ENCODE data around the gene HAPLN2.

DNA sequence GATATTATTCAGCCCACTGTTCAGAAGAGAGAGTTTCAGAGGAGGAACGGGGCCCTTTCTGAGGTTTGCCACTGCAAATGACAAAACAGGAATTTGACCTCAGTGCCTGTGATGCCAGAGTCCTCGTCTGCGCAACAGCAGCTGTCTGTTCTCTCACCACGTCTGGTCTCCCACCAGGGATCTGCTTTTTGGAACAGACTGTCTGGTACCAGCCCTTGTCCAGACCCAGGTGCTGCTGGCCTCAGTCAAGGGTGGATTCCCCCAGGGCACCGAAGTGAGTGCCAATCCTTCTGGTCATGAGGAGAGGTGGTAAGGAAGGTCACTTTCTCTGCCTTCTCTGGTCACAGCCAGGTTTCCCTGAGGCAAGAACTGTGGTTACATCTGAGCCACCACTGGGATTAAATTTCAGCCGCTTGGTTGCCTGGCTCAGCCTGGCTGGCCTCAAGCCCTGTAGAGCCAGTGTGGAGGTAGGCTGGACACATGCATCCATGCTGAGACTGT, 20.4 kb downstream of the HAPLN2 start:
- TF ChIP-seq EP300 (IDR thresholded peaks at IDR 0.05) (no peak), CTCF (IDR thresholded peaks at IDR 0.05) (no peak)

Data from esophagus muscularis mucosa (tissue), 3 donors.